Measurements from ENCODE around the gene HOXA1.

Gene HOXA1

GRCh38 chr7:27109466-27110185, 13.8 kb upstream of the HOXA1 start:
- no peak for TF ChIP-seq CTCF (conservative IDR thresholded peaks at IDR 0.05)
- no peak overlapping the region for H3K27ac ChIP-seq

- H3K27ac ChIP-seq = no peak overlapping the region
- TF ChIP-seq CTCF (conservative IDR thresholded peaks at IDR 0.05) = no peak
These were observed 12.8 kb upstream of the HOXA1 start for GRCh38 chr7:27108390-27109127.

- no peak overlapping the region for H3K27ac ChIP-seq
- TF ChIP-seq CTCF (conservative IDR thresholded peaks at IDR 0.05) = no peak
These were observed 11.9 kb upstream of the HOXA1 start for GRCh38 chr7:27107391-27108381.

- no peak overlapping the region for H3K27ac ChIP-seq
- TF ChIP-seq CTCF (conservative IDR thresholded peaks at IDR 0.05) = no peak
These were observed 11.1 kb upstream of the HOXA1 start for GRCh38 chr7:27106901-27107240.

GRCh38 chr7:27106181-27106900, 10.5 kb upstream of the HOXA1 start:
- H3K27ac ChIP-seq = no peak overlapping the region
- TF ChIP-seq CTCF (conservative IDR thresholded peaks at IDR 0.05) = no peak

GRCh38 chr7:27105301-27106031, 9.7 kb upstream of the HOXA1 start:
- no peak for TF ChIP-seq CTCF (conservative IDR thresholded peaks at IDR 0.05)
- H3K27ac ChIP-seq = no peak overlapping the region
